HG03280 (cell line): ENCODE data around the gene CDC16.
"Not testable (repeated sequence)": the region's sequence is repeated elsewhere in the genome, so short reads cannot be mapped to it uniquely, and the experiment has no call there.

Source experiments
- ATAC-seq: cut with Tn5 transposase; IDR thresholded peaks from one replicate; pipeline ENCODE4 v1.9.1; 2021; ENCODE audit warnings: mild to moderate bottlenecking, moderate library complexity; ENCODE audit not compliant: unreplicated experiment

Gene CDC16

GRCh38 chr13:114260814-114261213, 26.1 kb downstream of the CDC16 start:
- no peak for ATAC-seq

- no peak for ATAC-seq
These were observed 26.8 kb downstream of the CDC16 start for GRCh38 chr13:114261328-114261965.

GRCh38 chr13:114263578-114263977, 28.9 kb downstream of the CDC16 start:
- no peak for ATAC-seq

- not testable (repeated sequence) for ATAC-seq
These were observed 29.6 kb downstream of the CDC16 start for GRCh38 chr13:114264313-114264712.

- no peak for ATAC-seq
These were observed 30.4 kb downstream of the CDC16 start for GRCh38 chr13:114264886-114265611.

- ATAC-seq: no peak
These were observed 31.5 kb downstream of the CDC16 start for GRCh38 chr13:114266241-114266640.

GRCh38 chr13:114268344-114269280, 33.9 kb downstream of the CDC16 start:
- ATAC-seq: no peak

GRCh38 chr13:114269281-114269770, 34.6 kb downstream of the CDC16 start:
- no peak for ATAC-seq

GRCh38 chr13:114272977-114273376, 38.3 kb downstream of the CDC16 start:
- ATAC-seq: no peak

GRCh38 chr13:114275304-114275703, 40.6 kb downstream of the CDC16 start:
- no peak for ATAC-seq

- ATAC-seq: no peak
These were observed 44.4 kb downstream of the CDC16 start for GRCh38 chr13:114279146-114279545.

- no peak for ATAC-seq
These were observed 45.2 kb downstream of the CDC16 start for GRCh38 chr13:114279758-114280355.

- ATAC-seq: peak; percentile 70
These were observed 46.8 kb downstream of the CDC16 start, which contains the start of gene UPF3A for GRCh38 chr13:114281351-114282040. Gene UPF3A (plus strand): TSS chr13:114281601. CDS start chr13:114281640, 39 bp downstream.

- peak; percentile 54 for ATAC-seq
These were observed 47.5 kb downstream of the CDC16 start for GRCh38 chr13:114282041-114282670.

GRCh38 chr13:114283576-114283975, 48.9 kb downstream of the CDC16 start:
- no peak for ATAC-seq

GRCh38 chr13:114284680-114285079, 50.0 kb downstream of the CDC16 start:
- no peak for ATAC-seq

GRCh38 chr13:114285166-114285808, 50.6 kb downstream of the CDC16 start:
- ATAC-seq: no peak

- no peak for ATAC-seq
These were observed 52.1 kb downstream of the CDC16 start for GRCh38 chr13:114286808-114287207.

- no peak for ATAC-seq
These were observed 53.5 kb downstream of the CDC16 start for GRCh38 chr13:114288157-114288591.
